Measurements from ENCODE around the gene SOX1. TPM values are rescaled to one million over a fixed set of nuclear protein-coding genes. Genes with fewer than 3 reads are reported as not detected.

Gene SOX1
- total and polyA plus RNA-seq, 2 donors (not counting 1 experiment from before 2014, with no cell fraction given): not detected

- Mint-ChIP-seq H3K27ac (no peak overlapping the region), H3K27me3 (peaks cover 64% of the 10 kb centered on the region), H3K4me3 (no peak overlapping the region), H3K4me1 (peaks cover 5% of the 10 kb centered on the region), H3K9me3 (ENCODE audit: insufficient read depth) (no peaks in the 10 kb centered on the region)
- no peak overlapping the region for H3K9ac ChIP-seq (ENCODE audit: low read length)
- intact Hi-C loops (cut with micrococcal nuclease): no loop called here
- H3K9me3 ChIP-seq (ENCODE audit: control extremely low read depth in 1 of 3, control insufficient read depth in 2 of 3, insufficient read depth in 1 of 3, low read length in 2 of 3): peaks cover 0 to 41% (median 4%) of the 10 kb centered on the region in 3 donors
- peaks cover 0 to 66% (median 42%) of the 10 kb centered on the region in 4 experiments for H3K27me3 ChIP-seq (replicated peaks in 1 of 4; ENCODE audit: control extremely low read depth in 1 of 4, control insufficient read depth in 3 of 4, insufficient read depth in 4 of 4, low read length in 3 of 4)
- H2AFZ ChIP-seq (ENCODE audit: insufficient read depth, low read depth, low read length, poor library complexity, severe bottlenecking): no peak overlapping the region
- ATAC-seq (ENCODE audit: low read depth): no peak
- POLR2A ChIA-PET: no interaction called here
- H4K20me1 ChIP-seq (ENCODE audit: control insufficient read depth, insufficient read depth, low read length, poor library complexity, severe bottlenecking): no peaks in the 10 kb centered on the region
- no peak for DNase-seq
- TF ChIP-seq, protein P1, sequence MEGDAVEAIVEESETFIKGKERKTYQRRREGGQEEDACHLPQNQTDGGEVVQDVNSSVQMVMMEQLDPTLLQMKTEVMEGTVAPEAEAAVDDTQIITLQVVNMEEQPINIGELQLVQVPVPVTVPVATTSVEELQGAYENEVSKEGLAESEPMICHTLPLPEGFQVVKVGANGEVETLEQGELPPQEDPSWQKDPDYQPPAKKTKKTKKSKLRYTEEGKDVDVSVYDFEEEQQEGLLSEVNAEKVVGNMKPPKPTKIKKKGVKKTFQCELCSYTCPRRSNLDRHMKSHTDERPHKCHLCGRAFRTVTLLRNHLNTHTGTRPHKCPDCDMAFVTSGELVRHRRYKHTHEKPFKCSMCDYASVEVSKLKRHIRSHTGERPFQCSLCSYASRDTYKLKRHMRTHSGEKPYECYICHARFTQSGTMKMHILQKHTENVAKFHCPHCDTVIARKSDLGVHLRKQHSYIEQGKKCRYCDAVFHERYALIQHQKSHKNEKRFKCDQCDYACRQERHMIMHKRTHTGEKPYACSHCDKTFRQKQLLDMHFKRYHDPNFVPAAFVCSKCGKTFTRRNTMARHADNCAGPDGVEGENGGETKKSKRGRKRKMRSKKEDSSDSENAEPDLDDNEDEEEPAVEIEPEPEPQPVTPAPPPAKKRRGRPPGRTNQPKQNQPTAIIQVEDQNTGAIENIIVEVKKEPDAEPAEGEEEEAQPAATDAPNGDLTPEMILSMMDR (IDR thresholded peaks at IDR 0.05): no peak
- TF ChIP-seq EZH2 (IDR thresholded peaks at IDR 0.05; ENCODE audit: borderline replicate concordance, insufficient read depth, low read depth, low read length, poor library complexity, severe bottlenecking): no peak
- H3K79me2 ChIP-seq (ENCODE audit: control insufficient read depth, insufficient read depth, low read length): no peaks in the 10 kb centered on the region
- H3K27ac ChIP-seq (ENCODE audit: low read length in 2 of 2): no peak overlapping the region
- H3K4me2 ChIP-seq (replicated peaks; ENCODE audit: low read depth, low read length, poor library complexity, severe bottlenecking): no peak overlapping the region
- no peaks in the 10 kb centered on the region for H3K4me1 ChIP-seq (ENCODE audit: control insufficient read depth in 2 of 2, insufficient read depth in 2 of 2, low read length in 2 of 2)
- 7% methylated on average over 66 of the region's 77 CpGs for WGBS (ENCODE audit: insufficient coverage)
- CTCF ChIA-PET: no interaction called here
- H3K36me3 ChIP-seq (replicated peaks in 1 of 2; ENCODE audit: control extremely low read depth in 1 of 2, control insufficient read depth in 1 of 2, extremely low read depth in 1 of 2, insufficient read depth in 2 of 2, low read length in 1 of 2): no peaks in the 10 kb centered on the region
- no peak overlapping the region for H3K4me3 ChIP-seq (ENCODE audit: control extremely low read depth in 1 of 5, extremely low read depth in 1 of 5, insufficient read depth in 1 of 5, low read depth in 2 of 5, low read length in 4 of 5)
Measured at GRCh38 chr13:112073245-112074138, 6.5 kb downstream of the SOX1 start.

Measured in B cell (primary cell).